HG02970 (cell line): ENCODE results near the gene ROBO1.
"Not testable (repeated sequence)": the region's sequence is repeated elsewhere in the genome, so short reads cannot be mapped to it uniquely, and the experiment has no call there.

Experiments used
- ATAC-seq: cut with Tn5 transposase; IDR thresholded peaks from one replicate; pipeline ENCODE4 v1.9.1; 2021; ENCODE audit warnings: mild to moderate bottlenecking, moderate library complexity, moderate number of reproducible peaks; ENCODE audit not compliant: unreplicated experiment, low FRiP score

ROBO1 gene

GRCh38 chr3:78792733-78793132 lies 975.1 kb downstream of the ROBO1 start:
- no peak for ATAC-seq

- ATAC-seq: no peak
Observed at GRCh38 chr3:78792212-78792611, 975.6 kb downstream of the ROBO1 start.

GRCh38 chr3:78791753-78792152 lies 976.0 kb downstream of the ROBO1 start:
- ATAC-seq: no peak

GRCh38 chr3:78788839-78789238 lies 979.0 kb downstream of the ROBO1 start:
- no peak for ATAC-seq

- ATAC-seq: no peak
Observed at GRCh38 chr3:78785004-78785403, 982.8 kb downstream of the ROBO1 start.

GRCh38 chr3:78781351-78781750 lies 986.4 kb downstream of the ROBO1 start:
- no peak for ATAC-seq

GRCh38 chr3:78765671-78766485 lies 1001.9 kb downstream of the ROBO1 start:
- no peak for ATAC-seq

GRCh38 chr3:78764634-78765033 lies 1003.2 kb downstream of the ROBO1 start:
- ATAC-seq: no peak

- no peak for ATAC-seq
Observed at GRCh38 chr3:78762121-78762520, 1005.7 kb downstream of the ROBO1 start.

GRCh38 chr3:78761126-78761525 lies 1006.7 kb downstream of the ROBO1 start:
- ATAC-seq: no peak

GRCh38 chr3:78757731-78758130 lies 1010.1 kb downstream of the ROBO1 start:
- no peak for ATAC-seq

GRCh38 chr3:78754066-78754743 lies 1013.6 kb downstream of the ROBO1 start:
- ATAC-seq: no peak

GRCh38 chr3:78751266-78751665 lies 1016.5 kb downstream of the ROBO1 start:
- no peak for ATAC-seq

GRCh38 chr3:78750291-78750690 lies 1017.5 kb downstream of the ROBO1 start:
- ATAC-seq: not testable (repeated sequence)

- ATAC-seq: no peak
Observed at GRCh38 chr3:78749056-78749455, 1018.7 kb downstream of the ROBO1 start.

- ATAC-seq: no peak
Observed at GRCh38 chr3:78745847-78746246, 1022.0 kb downstream of the ROBO1 start.

- no peak for ATAC-seq
Observed at GRCh38 chr3:78742491-78742890, 1025.3 kb downstream of the ROBO1 start.

- ATAC-seq: no peak
Observed at GRCh38 chr3:78742041-78742440, 1025.8 kb downstream of the ROBO1 start.

- no peak for ATAC-seq
Observed at GRCh38 chr3:78741066-78741645, 1026.6 kb downstream of the ROBO1 start.

GRCh38 chr3:78738833-78739232 lies 1029.0 kb downstream of the ROBO1 start:
- ATAC-seq: no peak

GRCh38 chr3:78737988-78738387 lies 1029.8 kb downstream of the ROBO1 start:
- ATAC-seq: no peak

GRCh38 chr3:78736863-78737262 lies 1030.9 kb downstream of the ROBO1 start:
- ATAC-seq: no peak
